ENCODE measurements around the gene TTC38. TPM values are rescaled to one million over a fixed set of nuclear protein-coding genes. Genes with fewer than 3 reads are reported as not detected.

TTC38 gene
- total RNA-seq, 4 donors from 2014 or later, result 28.4 to 58.6 (median 32.3) TPM

GRCh38 chr22:46323162-46323561, 55.4 kb downstream of the TTC38 start:
- WGBS, result 96% methylated on average over 17 of the region's 19 CpGs
- no peaks in the 10 kb centered on the region for H3K4me1 ChIP-seq
- H3K4me3 ChIP-seq, result no peak overlapping the region
- no peaks in the 10 kb centered on the region for H3K9me3 ChIP-seq
- no peaks in the 10 kb centered on the region for H3K36me3 ChIP-seq
- H3K27ac ChIP-seq (replicated peaks in 1 of 4), result no peak overlapping the region
- no peak for DNase-seq (ENCODE audit: extremely low spot score)
- TF ChIP-seq POLR2A (IDR thresholded peaks at IDR 0.05; ENCODE audit: low read depth), result no peak
- TF ChIP-seq POLR2AphosphoS5 (IDR thresholded peaks at IDR 0.05), result no peak
- no peak for TF ChIP-seq CTCF (IDR thresholded peaks at IDR 0.05)
- no peak for TF ChIP-seq EP300 (IDR thresholded peaks at IDR 0.05)
- H3K27me3 ChIP-seq, result no peaks in the 10 kb centered on the region
- intact Hi-C loops (cut with DNase I), result no loop called here

GRCh38 chr22:46326066-46326680, 58.4 kb downstream of the TTC38 start:
- 98% methylated on average over 23 of the region's 23 CpGs for WGBS
- no peak overlapping the region for H3K4me3 ChIP-seq
- no peaks in the 10 kb centered on the region for H3K4me1 ChIP-seq
- no peaks in the 10 kb centered on the region for H3K27me3 ChIP-seq
- H3K9me3 ChIP-seq, result no peaks in the 10 kb centered on the region
- TF ChIP-seq POLR2AphosphoS5 (IDR thresholded peaks at IDR 0.05) (no peak), POLR2A (IDR thresholded peaks at IDR 0.05; ENCODE audit: low read depth) (no peak), EP300 (IDR thresholded peaks at IDR 0.05) (no peak), CTCF (IDR thresholded peaks at IDR 0.05) (no peak)
- intact Hi-C loops (cut with DNase I), result no loop called here
- no peak overlapping the region for H3K27ac ChIP-seq (replicated peaks in 1 of 4)
- DNase-seq (ENCODE audit: extremely low spot score), result no peak
- H3K36me3 ChIP-seq, result no peaks in the 10 kb centered on the region

DNA sequence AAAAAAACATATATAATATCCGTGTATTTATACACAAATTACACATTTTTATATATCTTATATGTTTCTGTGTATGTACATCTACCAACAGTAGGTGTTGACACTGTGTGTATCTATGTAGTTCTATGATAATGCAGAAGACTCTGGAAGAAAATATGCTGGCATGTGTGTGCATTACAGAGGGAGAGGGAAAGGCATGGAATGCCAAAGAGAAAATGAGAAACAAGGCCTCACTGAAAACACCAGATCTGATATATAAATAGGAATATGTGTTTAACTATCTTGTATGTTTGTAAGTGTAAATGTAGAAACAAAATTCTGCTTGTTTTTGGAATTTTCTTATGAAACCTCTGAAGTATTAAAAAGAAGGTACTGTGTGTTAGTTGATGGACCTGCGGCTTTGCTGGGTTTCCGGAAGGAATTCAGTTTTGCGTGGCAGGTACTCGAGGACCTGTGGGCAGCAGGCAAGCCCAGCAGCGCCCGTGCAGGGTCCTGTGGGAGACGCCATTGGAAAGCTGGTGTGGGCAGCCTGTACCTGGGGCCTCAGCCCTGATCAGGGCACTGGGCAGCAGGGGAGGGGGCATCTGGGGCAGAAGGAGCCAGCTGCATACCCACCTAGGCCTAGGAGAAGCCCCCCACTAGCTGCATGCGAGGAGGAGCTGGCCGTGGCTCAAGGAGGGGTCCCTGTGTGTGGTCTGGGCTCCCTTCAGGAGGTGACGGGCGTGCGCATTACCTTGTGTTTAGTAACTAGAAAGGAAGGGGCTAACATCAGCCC, 60.1 kb downstream of the TTC38 start:
- Histone ChIP-seq H3K27ac (replicated peaks in 1 of 4) (no peak overlapping the region), H3K4me3 (no peak overlapping the region), H3K36me3 (no peaks in the 10 kb centered on the region), H3K4me1 (no peaks in the 10 kb centered on the region), H3K27me3 (no peaks in the 10 kb centered on the region), H3K9me3 (no peaks in the 10 kb centered on the region)
- DNase-seq (ENCODE audit: extremely low spot score), result no peak
- TF ChIP-seq POLR2AphosphoS5 (IDR thresholded peaks at IDR 0.05), result no peak
- no peak for TF ChIP-seq CTCF (IDR thresholded peaks at IDR 0.05)
- no peak for TF ChIP-seq POLR2A (IDR thresholded peaks at IDR 0.05; ENCODE audit: low read depth)
- no peak for TF ChIP-seq EP300 (IDR thresholded peaks at IDR 0.05)
- intact Hi-C loops (cut with DNase I), result no loop called here
- 93% methylated on average over 13 of the region's 13 CpGs for WGBS

DNA sequence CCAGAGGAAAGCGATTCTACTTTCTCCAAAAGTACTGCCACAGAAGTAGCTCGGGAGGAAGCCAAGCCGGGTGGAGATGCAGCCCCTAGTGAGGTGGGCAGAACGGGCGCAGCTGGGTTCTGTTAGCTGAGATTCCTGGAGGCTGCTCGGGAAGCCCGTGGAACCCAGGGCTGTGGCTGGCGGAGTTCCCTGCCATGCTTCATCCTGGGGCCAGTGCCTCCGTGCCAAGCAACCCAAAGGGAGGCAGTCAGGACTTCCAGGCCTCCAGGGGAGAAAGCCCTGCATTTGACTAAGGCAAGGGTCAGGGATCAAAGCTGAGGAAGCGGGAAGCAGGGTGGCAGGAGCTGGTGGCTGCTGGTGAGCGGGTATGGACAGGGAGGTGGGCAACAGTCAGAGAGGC, 61.0 kb downstream of the TTC38 start:
- TF ChIP-seq POLR2A (IDR thresholded peaks at IDR 0.05; ENCODE audit: low read depth), result no peak
- TF ChIP-seq CTCF (IDR thresholded peaks at IDR 0.05), result no peak
- no peak for TF ChIP-seq EP300 (IDR thresholded peaks at IDR 0.05)
- no peak for TF ChIP-seq POLR2AphosphoS5 (IDR thresholded peaks at IDR 0.05)
- no peak overlapping the region for H3K27ac ChIP-seq (replicated peaks in 1 of 4)
- H3K36me3 ChIP-seq, result no peaks in the 10 kb centered on the region
- 96% methylated on average over 11 of the region's 11 CpGs for WGBS
- no peak overlapping the region for H3K4me3 ChIP-seq
- no peaks in the 10 kb centered on the region for H3K9me3 ChIP-seq
- H3K4me1 ChIP-seq, result no peaks in the 10 kb centered on the region
- intact Hi-C loops (cut with DNase I), result no loop called here
- no peak for DNase-seq (ENCODE audit: extremely low spot score)
- H3K27me3 ChIP-seq, result no peaks in the 10 kb centered on the region
